Measurements from ENCODE around the gene CRAMP1. TPM values are rescaled to one million over a fixed set of nuclear protein-coding genes. Genes with fewer than 3 reads are reported as not detected.

CRAMP1 gene
- total RNA-seq, 1 donor from 2014 or later: 18.0 TPM

GRCh38 chr16:1724491-1724890, 112.3 kb downstream of the CRAMP1 start:
- H3K9ac ChIP-seq (ENCODE audit: low read length): no peak overlapping the region
- peaks cover 6% of the 10 kb centered on the region for H3K36me3 Mint-ChIP-seq (ENCODE audit: low read depth, unreplicated experiment)
- H3K4me3 Mint-ChIP-seq (ENCODE audit: unreplicated experiment): no peak overlapping the region
- H3K27me3 Mint-ChIP-seq (ENCODE audit: low read depth, unreplicated experiment): no peaks in the 10 kb centered on the region
- peaks cover 4% of the 10 kb centered on the region for H3K36me3 ChIP-seq (ENCODE audit: insufficient read depth, low read length)
- H3K27ac Mint-ChIP-seq (ENCODE audit: unreplicated experiment): no peak overlapping the region
- peaks cover 60% of the 10 kb centered on the region for H3K79me2 ChIP-seq (ENCODE audit: insufficient read depth, low read length)
- H4K20me1 ChIP-seq (ENCODE audit: insufficient read depth, low read length): peaks cover 63% of the 10 kb centered on the region
- FAIRE-seq: no peak
- TF ChIP-seq CTCF (IDR thresholded peaks at IDR 0.05; ENCODE audit: insufficient read depth, low read depth, low read length) (no peak), EZH2 (IDR thresholded peaks at IDR 0.05; ENCODE audit: insufficient read depth, low read length) (no peak)
- H3K9me3 ChIP-seq (ENCODE audit: insufficient read depth, low read depth, low read length): no peaks in the 10 kb centered on the region
- H3K9me3 Mint-ChIP-seq (ENCODE audit: unreplicated experiment): peaks cover 3% of the 10 kb centered on the region
- no peak overlapping the region for H3K4me2 ChIP-seq (ENCODE audit: low read length)
- H3K4me1 ChIP-seq (ENCODE audit: insufficient read depth, low read length): peaks cover 7% of the 10 kb centered on the region
- DNase-seq (ENCODE audit: low read depth): no peak
- no peak overlapping the region for H3K4me3 ChIP-seq (ENCODE audit: insufficient read depth, low read depth, low read length)
- peaks cover 11% of the 10 kb centered on the region for H3K4me1 Mint-ChIP-seq (ENCODE audit: low read depth, unreplicated experiment)
- H3K27me3 ChIP-seq (ENCODE audit: insufficient read depth, low read length): no peaks in the 10 kb centered on the region
- H3K27ac ChIP-seq (ENCODE audit: low read depth, low read length): no peak overlapping the region
- H2AFZ ChIP-seq (ENCODE audit: low read depth, low read length): no peak overlapping the region

GRCh38 chr16:1726661-1727502, 114.7 kb downstream of the CRAMP1 start:
- H3K4me3 ChIP-seq (ENCODE audit: insufficient read depth, low read depth, low read length): no peak overlapping the region
- peaks cover 44% of the 10 kb centered on the region for H3K79me2 ChIP-seq (ENCODE audit: insufficient read depth, low read length)
- FAIRE-seq (no peak), DNase-seq (ENCODE audit: low read depth) (no peak)
- H4K20me1 ChIP-seq (ENCODE audit: insufficient read depth, low read length): peaks cover 57% of the 10 kb centered on the region
- no peaks in the 10 kb centered on the region for H3K27me3 Mint-ChIP-seq (ENCODE audit: low read depth, unreplicated experiment)
- H3K27ac Mint-ChIP-seq (ENCODE audit: unreplicated experiment): no peak overlapping the region
- peaks cover 10% of the 10 kb centered on the region for H3K4me1 Mint-ChIP-seq (ENCODE audit: low read depth, unreplicated experiment)
- no peak overlapping the region for H3K9ac ChIP-seq (ENCODE audit: low read length)
- no peak overlapping the region for H3K4me2 ChIP-seq (ENCODE audit: low read length)
- H3K27ac ChIP-seq (ENCODE audit: low read depth, low read length): no peak overlapping the region
- H3K4me3 Mint-ChIP-seq (ENCODE audit: unreplicated experiment): no peak overlapping the region
- peaks cover 3% of the 10 kb centered on the region for H3K4me1 ChIP-seq (ENCODE audit: insufficient read depth, low read length)
- peaks cover 7% of the 10 kb centered on the region for H3K36me3 ChIP-seq (ENCODE audit: insufficient read depth, low read length)
- peaks cover 4% of the 10 kb centered on the region for H3K36me3 Mint-ChIP-seq (ENCODE audit: low read depth, unreplicated experiment)
- TF ChIP-seq CTCF (IDR thresholded peaks at IDR 0.05; ENCODE audit: insufficient read depth, low read depth, low read length) (no peak), EZH2 (IDR thresholded peaks at IDR 0.05; ENCODE audit: insufficient read depth, low read length) (no peak)
- H3K9me3 Mint-ChIP-seq (ENCODE audit: unreplicated experiment): peaks cover 2% of the 10 kb centered on the region
- no peak overlapping the region for H2AFZ ChIP-seq (ENCODE audit: low read depth, low read length)
- H3K9me3 ChIP-seq (ENCODE audit: insufficient read depth, low read depth, low read length): no peaks in the 10 kb centered on the region
- H3K27me3 ChIP-seq (ENCODE audit: insufficient read depth, low read length): no peaks in the 10 kb centered on the region

Other genes starting within 250 kb of the CRAMP1 start
- 10.7 and 11.1 TPM in 2 replicates for gene UNKL, start 197.7 kb upstream of the CRAMP1 start, total RNA-seq
- 12.7 and 13.5 TPM in 2 replicates for gene UQCC4, start 191.6 kb upstream of the CRAMP1 start, total RNA-seq
- not detected in 2 replicates for gene PERCC1, start 181.3 kb upstream of the CRAMP1 start, total RNA-seq
- gene CCDC154, start 167.8 kb upstream of the CRAMP1 start, total RNA-seq: 1.4 and 1.5 TPM in 2 replicates
- 66.7 and 67.2 TPM in 2 replicates for gene CLCN7, start 137.3 kb upstream of the CRAMP1 start, total RNA-seq
- gene PTX4, start 123.4 kb upstream of the CRAMP1 start, total RNA-seq: not detected in 2 replicates
- gene TELO2, start 119.0 kb upstream of the CRAMP1 start, total RNA-seq: 21.1 and 22.0 TPM in 2 replicates
- not detected in 2 replicates for gene TMEM204, start 78.7 kb upstream of the CRAMP1 start, total RNA-seq
- gene IFT140, start 288 bp upstream of the CRAMP1 start, total RNA-seq: 15.7 and 16.3 TPM in 2 replicates
- gene JPT2, start 65.9 kb downstream of the CRAMP1 start, total RNA-seq: 122 and 143 TPM in 2 replicates
- gene MAPK8IP3, start 93.8 kb downstream of the CRAMP1 start, total RNA-seq: 85.5 and 92.4 TPM in 2 replicates
- 36.3 and 42.7 TPM in 2 replicates for gene NME3, start 159.2 kb downstream of the CRAMP1 start, total RNA-seq
- gene EME2, start 160.4 kb downstream of the CRAMP1 start, total RNA-seq: 21.4 and 23.3 TPM in 2 replicates
- gene MRPS34, start 160.8 kb downstream of the CRAMP1 start, total RNA-seq: 74.0 and 80.2 TPM in 2 replicates
- gene SPSB3, start 170.2 kb downstream of the CRAMP1 start, total RNA-seq: 21.8 and 23.3 TPM in 2 replicates
- 41.4 and 45.2 TPM in 2 replicates for gene NUBP2, start 170.6 kb downstream of the CRAMP1 start, total RNA-seq
- gene IGFALS, start 181.3 kb downstream of the CRAMP1 start, total RNA-seq: not detected in 2 replicates
- gene HAGH, start 214.5 kb downstream of the CRAMP1 start, total RNA-seq: 35.9 and 36.9 TPM in 2 replicates
- 24.0 and 25.8 TPM in 2 replicates for gene FAHD1, start 214.8 kb downstream of the CRAMP1 start, total RNA-seq